HG03097 (cell line): ENCODE results near the gene SDCCAG8.

Experiments
- ATAC-seq: cut with Tn5 transposase; IDR thresholded peaks from one replicate; pipeline ENCODE4 v1.9.1; 2021; ENCODE audit not compliant: unreplicated experiment, low FRiP score

Gene SDCCAG8

GRCh38 chr1:243496187-243496646, 240.4 kb downstream of the SDCCAG8 start:
- no peak for ATAC-seq

- no peak for ATAC-seq
These were observed 241.0 kb downstream of the SDCCAG8 start for GRCh38 chr1:243496806-243497205.

- no peak for ATAC-seq
These were observed 242.3 kb downstream of the SDCCAG8 start for GRCh38 chr1:243497939-243498681.

GRCh38 chr1:243499248-243499647, 243.4 kb downstream of the SDCCAG8 start:
- no peak for ATAC-seq

GRCh38 chr1:243499711-243500110, 243.9 kb downstream of the SDCCAG8 start:
- ATAC-seq: no peak

- no peak for ATAC-seq
These were observed 244.7 kb downstream of the SDCCAG8 start for GRCh38 chr1:243500512-243500911.

GRCh38 chr1:243501002-243501401, 245.2 kb downstream of the SDCCAG8 start:
- ATAC-seq: no peak

- no peak for ATAC-seq
These were observed 247.3 kb downstream of the SDCCAG8 start for GRCh38 chr1:243503155-243503554.

- peak; percentile 44 for ATAC-seq
These were observed 250.3 kb downstream of the SDCCAG8 start for GRCh38 chr1:243505986-243506689.

- no peak for ATAC-seq
These were observed 251.3 kb downstream of the SDCCAG8 start for GRCh38 chr1:243507001-243507671.

GRCh38 chr1:243507672-243508302, 251.9 kb downstream of the SDCCAG8 start:
- no peak for ATAC-seq

GRCh38 chr1:243508303-243508713, 252.5 kb downstream of the SDCCAG8 start:
- ATAC-seq: peak; percentile 81

GRCh38 chr1:243508943-243509342, 253.1 kb downstream of the SDCCAG8 start:
- ATAC-seq: no peak

GRCh38 chr1:243510928-243511327, 255.1 kb downstream of the SDCCAG8 start:
- no peak for ATAC-seq

- no peak for ATAC-seq
These were observed 258.1 kb downstream of the SDCCAG8 start for GRCh38 chr1:243513726-243514491.

GRCh38 chr1:243514927-243515326, 259.1 kb downstream of the SDCCAG8 start:
- no peak for ATAC-seq

- ATAC-seq: no peak
These were observed 265.0 kb downstream of the SDCCAG8 start for GRCh38 chr1:243520831-243521230.

GRCh38 chr1:243523766-243524165, 267.9 kb downstream of the SDCCAG8 start:
- no peak for ATAC-seq

- no peak for ATAC-seq
These were observed 269.2 kb downstream of the SDCCAG8 start for GRCh38 chr1:243525085-243525487.

- no peak for ATAC-seq
These were observed 270.3 kb downstream of the SDCCAG8 start for GRCh38 chr1:243526180-243526579.
